A549 (cell line): ENCODE data around the gene ZBTB44. TPM values are rescaled to one million over a fixed set of nuclear protein-coding genes. Genes with fewer than 3 reads are reported as not detected.
"Not testable (repeated sequence)": the region's sequence is repeated elsewhere in the genome, so short reads cannot be mapped to it uniquely, and the experiment has no call there.

Experiments
- ATAC-seq, 2 experiments: fragments of 200-7000 bp in 1 of 2; fragments of >200 bp in 1 of 2; cut with Nextera tagmentation in 1 of 2; cut with Tn5 transposase in 1 of 2; 3 replicates each; pipeline versions ENCODE4 v1.8.0 to v1.9.1; 2018 to 2020; ENCODE audit warnings: mild to moderate bottlenecking in 1 of 2, moderate library complexity in 1 of 2
- CTCF ChIA-PET: fragments of 300-600 bp; sonication (Branson Sonifier 250); formaldehyde crosslinking; extraction: SDS; loops from one replicate; lab custom pipeline; 2021; ENCODE audit warnings: antibody characterized with exemption, inconsistent platforms; lab: Yijun Ruan, JAX
- POLR2A ChIA-PET: fragments of 350-600 bp; formaldehyde crosslinking; extraction: SDS; loops from one replicate; lab custom pipeline; 2021; ENCODE audit warnings: antibody characterized with exemption, inconsistent platforms; lab: Yijun Ruan, JAX
- DNase-seq, 2 experiments: peaks; one replicate each; pipeline versions ENCODE4 v3.0.0 to v3.0.0-alpha.2; 2011 to 2016; ENCODE audit warnings: low read depth in 1 of 2, low spot score in 1 of 2
- FAIRE-seq: peaks from 2 replicates; lab custom pipeline; 2011; peaks lifted over from hg19 to GRCh38; lab: Jason Lieb, UNC
- H3K27ac ChIP-seq, 2 experiments: fragments of >200 bp; sonication (Bioruptor Twin); formaldehyde crosslinking; 3 replicates each; pipeline ENCODE4 v1.5.1; 2016 to 2017
- H3K4me1 ChIP-seq: fragments of >200 bp; sonication (Bioruptor Twin); formaldehyde crosslinking; 3 replicates; pipeline ENCODE4 v1.6.1; 2016
- H3K4me2 ChIP-seq: fragments of >200 bp; sonication (Bioruptor Twin); formaldehyde crosslinking; 3 replicates; pipeline ENCODE4 v1.6.1; 2016
- H3K4me3 ChIP-seq: fragments of >200 bp; sonication (Bioruptor Twin); formaldehyde crosslinking; 3 replicates; pipeline ENCODE4 v1.5.1; 2016
- H3K9me3 ChIP-seq: fragments of >200 bp; sonication (Bioruptor Twin); formaldehyde crosslinking; 3 replicates; pipeline ENCODE4 v1.6.1; 2016
- BHLHE40 ChIP-seq: IDR thresholded peaks from 2 replicates; pipeline ENCODE4 v1.6.1; 2012; ENCODE audit warnings: low read depth, low read length, inconsistent platforms
- CBX2 ChIP-seq: fragments of 200-600 bp; sonication (generic); IDR thresholded peaks from 2 replicates; pipeline ENCODE4 v1.6.1; 2016; ENCODE audit warnings: low read depth, mild to moderate bottlenecking, borderline replicate concordance
- CBX8 ChIP-seq: fragments of 200-600 bp; sonication (generic); IDR thresholded peaks from 2 replicates; pipeline ENCODE4 v1.6.1; 2016
- CHD2 ChIP-seq: fragments of 150-350 bp; IDR thresholded peaks from 2 replicates; pipeline ENCODE4 v1.6.1; 2014; ENCODE audit warnings: low read length; ENCODE audit not compliant: partially characterized antibody
- CTCF ChIP-seq: fragments of >200 bp; sonication (Bioruptor Twin); formaldehyde crosslinking; IDR thresholded peaks from 3 replicates; pipeline ENCODE4 v1.5.1; 2016
- E2F6 ChIP-seq: IDR thresholded peaks from 2 replicates; pipeline ENCODE4 v1.6.1; 2012; ENCODE audit warnings: low read depth, borderline replicate concordance
- FOSL2 ChIP-seq, 2 experiments: fragments of 450-650 bp in 1 of 2; fragments of >200 bp in 1 of 2; sonication (Bioruptor Twin) in 1 of 2; formaldehyde crosslinking; IDR thresholded peaks; 2 replicates each; pipeline versions ENCODE4 v1.5.0 to v1.6.1; 2016 to 2020; ENCODE audit warnings: mild to moderate bottlenecking in 1 of 2, moderate library complexity in 1 of 2
- GATA3 ChIP-seq: IDR thresholded peaks from 2 replicates; pipeline ENCODE4 v1.6.1; 2012; ENCODE audit warnings: borderline replicate concordance
- HDAC2 ChIP-seq: fragments of 200-600 bp; sonication (generic); IDR thresholded peaks from 2 replicates; pipeline ENCODE4 v1.6.1; 2016
- HEYL ChIP-seq: fragments of 250-450 bp; sonication (Bioruptor Pico); IDR thresholded peaks from 2 replicates; pipeline ENCODE4 v1.8.0; 2021; ENCODE audit warnings: mild to moderate bottlenecking, moderate library complexity
- KDM5A ChIP-seq: fragments of 200-600 bp; sonication (generic); IDR thresholded peaks from 2 replicates; pipeline ENCODE4 v1.6.1; 2016; ENCODE audit warnings: antibody characterized with exemption, mild to moderate bottlenecking
- NPAS2 ChIP-seq: fragments of 250-450 bp; sonication (Bioruptor Pico); IDR thresholded peaks from 2 replicates; pipeline ENCODE4 v1.8.0; 2022; ENCODE audit warnings: mild to moderate bottlenecking, moderate library complexity, borderline replicate concordance
- PBX3 ChIP-seq: IDR thresholded peaks from 2 replicates; pipeline ENCODE4 v1.6.1; 2012
- PHF8 ChIP-seq: fragments of 200-600 bp; sonication (generic); IDR thresholded peaks from 2 replicates; pipeline ENCODE4 v1.6.1; 2016; ENCODE audit warnings: low read depth, mild to moderate bottlenecking, antibody characterized with exemption, moderate library complexity, borderline replicate concordance
- RFX5 ChIP-seq: fragments of 450-650 bp; IDR thresholded peaks from 2 replicates; pipeline ENCODE4 v1.7.1; 2014; ENCODE audit warnings: antibody characterized with exemption, mild to moderate bottlenecking, moderate library complexity
- SMC3 ChIP-seq: fragments of >200 bp; sonication (Bioruptor Twin); formaldehyde crosslinking; IDR thresholded peaks from 3 replicates; pipeline ENCODE4 v1.6.1; 2018; ENCODE audit warnings: inconsistent platforms
- TP53 ChIP-seq: fragments of 250-450 bp; sonication (Bioruptor Pico); IDR thresholded peaks from 2 replicates; pipeline ENCODE4 v1.5.0; 2021; ENCODE audit warnings: mild to moderate bottlenecking, moderate library complexity
- USF2 ChIP-seq: fragments of 450-650 bp; IDR thresholded peaks from 2 replicates; pipeline ENCODE4 v1.6.1; 2014; ENCODE audit warnings: antibody characterized with exemption
- ZC3H11A ChIP-seq: fragments of 450-650 bp; IDR thresholded peaks from 2 replicates; pipeline ENCODE4 v1.6.1; 2014; ENCODE audit warnings: antibody characterized with exemption, mild to moderate bottlenecking
- ZSCAN20 ChIP-seq: fragments of 250-450 bp; sonication (Bioruptor Pico); IDR thresholded peaks from 2 replicates; pipeline ENCODE4 v1.8.0; 2022; ENCODE audit warnings: mild to moderate bottlenecking, moderate library complexity
- WGBS: methylation state at CpG from one replicate; pipeline ENCODE4 v1.1.6; 2017; ENCODE audit errors: missing lambda C conversion rate; 5-methylcytosine and 5-hydroxymethylcytosine counted together
- polyA plus RNA-seq, 4 experiments: library from polyadenylated mRNA; depleted of rRNA in 3 of 4; stranded (reverse); fragments of >200 nt; fragmentation: RNase III in 1 of 4; extraction: RNeasy Plus Mini Kit Qiagen cat#74134 plus additional on column Dnase treatment in 1 of 4; gene quantifications; 2 replicates in 3 of 4; 3 replicates in 1 of 4; pipeline ENCODE4 v1.2.3, GENCODE V29; 2011 to 2017

The ZBTB44 gene
- polyA plus RNA-seq, 2 of the 4 experiments (the other 2 are of a cell fraction), result 6.7 to 16.1 TPM

GRCh38 chr11:130282111-130282510 lies 32.6 kb downstream of the ZBTB44 start:
- ChIA-PET CTCF (interaction anchor here (0.5 kb wide), 1 partner anchor 63 kb away, joined by 3 read pairs; no protein-coding TSS in a partner anchor), POLR2A (no interaction called here)
- no peak for DNase-seq
- no peak for ATAC-seq
- no peaks in the 10 kb centered on the region for H3K4me1 ChIP-seq
- H3K4me2 ChIP-seq, result no peak overlapping the region
- 96% methylated on average over 2 of the region's 2 CpGs for WGBS
- no peak overlapping the region for H3K27ac ChIP-seq
- TF ChIP-seq NPAS2 (CRISPR knock-in tag) (no peak), GATA3 (no peak), BHLHE40 (no peak), USF2 (no peak), SMC3 (no peak), HDAC2 (no peak), KDM5A (no peak), CTCF (no peak), PHF8 (no peak)
- H3K4me3 ChIP-seq, result no peak overlapping the region
- FAIRE-seq, result no peak
- no peaks in the 10 kb centered on the region for H3K9me3 ChIP-seq

- not testable (repeated sequence) for DNase-seq, H3K4me3 ChIP-seq
- 86% methylated on average over 6 of the region's 6 CpGs for WGBS
These were observed 33.4 kb downstream of the ZBTB44 start for GRCh38 chr11:130281341-130281740.

GRCh38 chr11:130279989-130280388 lies 34.7 kb downstream of the ZBTB44 start:
- Histone ChIP-seq H3K9me3 (no peaks in the 10 kb centered on the region), H3K27ac (no peak overlapping the region), H3K4me1 (no peaks in the 10 kb centered on the region), H3K4me2 (no peak overlapping the region), H3K4me3 (no peak overlapping the region)
- DNase-seq (no peak), ATAC-seq (no peak), FAIRE-seq (no peak)
- TF ChIP-seq HEYL (CRISPR knock-in tag) (no peak), RFX5 (no peak), E2F6 (no peak), CHD2 (no peak), PHF8 (no peak), ZC3H11A (no peak), CBX8 (no peak)
- POLR2A ChIA-PET, result no interaction called here
- WGBS, result 94% methylated on average over 4 of the region's 4 CpGs
- CTCF ChIA-PET, result interaction anchor here (0.7 kb wide), 1 partner anchor 14 kb away, joined by 5 read pairs; no protein-coding TSS in a partner anchor

More at GRCh38 chr11:130281341-130281740, 33.4 kb downstream of the ZBTB44 start:
- CTCF ChIA-PET, H3K9me3 ChIP-seq, H3K4me1 ChIP-seq, H3K27ac ChIP-seq, ATAC-seq, FAIRE-seq, H3K4me2 ChIP-seq, POLR2A ChIA-PET: not testable (repeated sequence)
- TF ChIP-seq ZC3H11A, result peak; percentile 15; the same call in 1 of the 2 replicates

GRCh38 chr11:130278745-130279144 lies 36.0 kb downstream of the ZBTB44 start:
- CTCF ChIA-PET, result no interaction called here
- no peak for DNase-seq
- POLR2A ChIA-PET, result no interaction called here
- WGBS, result 89% methylated on average over 1 of the region's 1 CpG
- ATAC-seq, result no peak
- H3K27ac ChIP-seq, result no peak overlapping the region
- no peak for TF ChIP-seq CBX2
- TF ChIP-seq FOSL2 (IDR thresholded peaks at IDR 0.05), result no peak
- TF ChIP-seq FOSL2 (CRISPR knock-in tag; IDR thresholded peaks at IDR 0.05), result peak; percentile 41
- no peak for TF ChIP-seq PBX3
- TF ChIP-seq ZSCAN20 (CRISPR knock-in tag), result no peak
- no peak for TF ChIP-seq TP53 (CRISPR knock-in tag)
- TF ChIP-seq, all 56 proteins: peak for 1
- Histone ChIP-seq H3K4me2 (no peak overlapping the region), H3K9me3 (no peaks in the 10 kb centered on the region), H3K4me1 (no peaks in the 10 kb centered on the region), H3K4me3 (no peak overlapping the region)
- FAIRE-seq, result no peak
